ENCODE measurements around the gene MAD1L1.

DNA sequence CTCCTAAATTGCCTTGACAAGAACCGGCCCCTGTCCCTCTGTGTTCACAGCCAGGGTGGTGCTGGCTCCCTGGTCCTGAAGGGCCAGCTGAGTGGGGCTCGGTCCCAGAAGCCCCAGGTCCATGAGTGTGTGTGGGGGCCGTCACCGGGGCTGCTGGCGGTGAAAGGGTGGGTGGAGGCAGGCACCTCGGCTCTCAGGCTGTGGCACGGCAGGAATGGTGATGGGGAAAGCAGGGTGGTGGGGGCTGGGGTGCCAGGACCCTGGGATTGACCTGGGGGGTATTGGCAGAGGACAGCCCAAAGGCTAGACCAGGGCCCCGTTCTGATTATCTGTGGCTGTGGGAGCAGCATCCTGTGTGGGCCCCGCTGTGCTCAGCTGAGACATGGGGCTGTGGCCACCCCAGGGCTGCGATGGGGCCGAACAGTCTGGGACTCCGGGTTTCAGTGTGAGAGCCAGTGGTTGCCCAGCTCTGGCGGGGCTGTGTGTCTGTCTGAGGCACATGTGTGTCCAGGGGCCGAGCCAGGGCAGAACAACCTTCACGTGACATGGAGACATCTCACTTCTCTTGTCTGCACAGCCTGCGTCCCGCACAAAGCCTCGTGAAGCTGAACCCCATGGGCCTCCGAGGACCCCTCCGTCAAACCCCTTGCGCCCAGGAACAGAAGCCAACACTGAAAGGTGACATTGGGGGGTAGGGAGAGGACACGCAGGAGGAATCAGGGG lies 418.5 kb downstream of the MAD1L1 start:
- TF ChIP-seq, protein P1, sequence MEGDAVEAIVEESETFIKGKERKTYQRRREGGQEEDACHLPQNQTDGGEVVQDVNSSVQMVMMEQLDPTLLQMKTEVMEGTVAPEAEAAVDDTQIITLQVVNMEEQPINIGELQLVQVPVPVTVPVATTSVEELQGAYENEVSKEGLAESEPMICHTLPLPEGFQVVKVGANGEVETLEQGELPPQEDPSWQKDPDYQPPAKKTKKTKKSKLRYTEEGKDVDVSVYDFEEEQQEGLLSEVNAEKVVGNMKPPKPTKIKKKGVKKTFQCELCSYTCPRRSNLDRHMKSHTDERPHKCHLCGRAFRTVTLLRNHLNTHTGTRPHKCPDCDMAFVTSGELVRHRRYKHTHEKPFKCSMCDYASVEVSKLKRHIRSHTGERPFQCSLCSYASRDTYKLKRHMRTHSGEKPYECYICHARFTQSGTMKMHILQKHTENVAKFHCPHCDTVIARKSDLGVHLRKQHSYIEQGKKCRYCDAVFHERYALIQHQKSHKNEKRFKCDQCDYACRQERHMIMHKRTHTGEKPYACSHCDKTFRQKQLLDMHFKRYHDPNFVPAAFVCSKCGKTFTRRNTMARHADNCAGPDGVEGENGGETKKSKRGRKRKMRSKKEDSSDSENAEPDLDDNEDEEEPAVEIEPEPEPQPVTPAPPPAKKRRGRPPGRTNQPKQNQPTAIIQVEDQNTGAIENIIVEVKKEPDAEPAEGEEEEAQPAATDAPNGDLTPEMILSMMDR (IDR thresholded peaks at IDR 0.05; ENCODE audit: insufficient read depth, low read depth, low read length), result no peak
- no peak for TF ChIP-seq EZH2 (IDR thresholded peaks at IDR 0.05; ENCODE audit: insufficient read depth, low read length)
